Osteocyte (in vitro differentiated cells): ENCODE results near the gene TEKT3. TPM values are rescaled to one million over a fixed set of nuclear protein-coding genes. Genes with fewer than 3 reads are reported as not detected.
A peak's percentile ranks its signal among the peaks of the same experiment; 100 is the strongest.

Experiments
- DNase-seq: peaks from one replicate; pipeline ENCODE4 v3.0.0; 2021; ENCODE audit warnings: mixed read lengths; ENCODE audit not compliant: unreplicated experiment; ENCODE audit errors: extremely low spot score
- H3K27ac Mint-ChIP-seq: one replicate; pipeline ENCODE4 v1.8.0; 2021; ENCODE audit warnings: mild to moderate bottlenecking, mixed read lengths; ENCODE audit not compliant: unreplicated experiment
- H3K27me3 Mint-ChIP-seq: one replicate; pipeline ENCODE4 v1.8.0; 2021; ENCODE audit warnings: mixed read lengths; ENCODE audit not compliant: unreplicated experiment
- H3K36me3 Mint-ChIP-seq: one replicate; pipeline ENCODE4 v1.8.0; 2021; ENCODE audit warnings: mixed read lengths; ENCODE audit not compliant: unreplicated experiment
- H3K4me1 Mint-ChIP-seq: one replicate; pipeline ENCODE4 v1.8.0; 2021; ENCODE audit warnings: mixed read lengths; ENCODE audit not compliant: unreplicated experiment
- H3K4me3 Mint-ChIP-seq: one replicate; pipeline ENCODE4 v1.8.0; 2021; ENCODE audit warnings: mild to moderate bottlenecking, moderate library complexity, mixed read lengths; ENCODE audit not compliant: unreplicated experiment
- H3K9me3 Mint-ChIP-seq: one replicate; pipeline ENCODE4 v1.8.0; 2021; ENCODE audit warnings: mixed read lengths; ENCODE audit not compliant: unreplicated experiment
- CTCF ChIP-seq: fragments of 200-600 bp; sonication (generic); IDR thresholded peaks from 2 replicates; pipeline ENCODE4 v1.5.0; 2021; ENCODE audit warnings: antibody characterized with exemption, mild to moderate bottlenecking, moderate library complexity
- total RNA-seq: library from RNA; stranded (reverse); gene quantifications from 2 replicates; pipeline ENCODE4 v1.2.1, GENCODE V29; 2021

The TEKT3 gene
- total RNA-seq, 1 donor from 2014 or later: not detected

GRCh38 chr17:15257796-15258512 lies 83.4 kb downstream of the TEKT3 start:
- DNase-seq: no peak
- no peak for TF ChIP-seq CTCF
- peak overlapping the region; percentile 99 for H3K4me3 Mint-ChIP-seq
- H3K4me1 Mint-ChIP-seq: peaks cover 51% of the 10 kb centered on the region
- H3K27ac Mint-ChIP-seq: peak overlapping the region; percentile 62
- no peaks in the 10 kb centered on the region for H3K9me3 Mint-ChIP-seq
- no peaks in the 10 kb centered on the region for H3K27me3 Mint-ChIP-seq
- peaks cover 48% of the 10 kb centered on the region for H3K36me3 Mint-ChIP-seq

GRCh38 chr17:15257258-15257788 lies 84.1 kb downstream of the TEKT3 start:
- DNase-seq: peak; percentile 90
- Mint-ChIP-seq H3K9me3 (no peaks in the 10 kb centered on the region), H3K36me3 (peaks cover 50% of the 10 kb centered on the region), H3K27ac (peak overlapping the region; percentile 62), H3K4me1 (peaks cover 51% of the 10 kb centered on the region), H3K27me3 (no peaks in the 10 kb centered on the region), H3K4me3 (peak overlapping the region; percentile 60)
- peak; percentile 93 for TF ChIP-seq CTCF

- Mint-ChIP-seq H3K9me3 (no peaks in the 10 kb centered on the region), H3K4me1 (peaks cover 51% of the 10 kb centered on the region), H3K27me3 (no peaks in the 10 kb centered on the region), H3K27ac (no peak overlapping the region), H3K36me3 (peaks cover 50% of the 10 kb centered on the region), H3K4me3 (peak overlapping the region; percentile 60)
- no peak for TF ChIP-seq CTCF
- no peak for DNase-seq
These were observed 84.7 kb downstream of the TEKT3 start for GRCh38 chr17:15256689-15257088.

GRCh38 chr17:15255713-15256454 lies 85.5 kb downstream of the TEKT3 start:
- no peak for TF ChIP-seq CTCF
- Mint-ChIP-seq H3K27ac (no peak overlapping the region), H3K27me3 (no peaks in the 10 kb centered on the region), H3K36me3 (peaks cover 50% of the 10 kb centered on the region), H3K9me3 (no peaks in the 10 kb centered on the region), H3K4me1 (peaks cover 51% of the 10 kb centered on the region), H3K4me3 (no peak overlapping the region)
- DNase-seq: no peak

Other genes starting within 250 kb of the TEKT3 start
- 188 and 204 TPM in 2 replicates for gene PMP22, start 76.3 kb downstream of the TEKT3 start, total RNA-seq
- gene CDRT4, start 126.0 kb upstream of the TEKT3 start, total RNA-seq: 9.6 and 10.1 TPM in 2 replicates
- 22.1 and 26.4 TPM in 2 replicates for gene TVP23C, start 221.9 kb upstream of the TEKT3 start, total RNA-seq